ENCODE results near the gene HLX.

HLX gene

GRCh38 chr1:220926146-220926545 lies 46.9 kb downstream of the HLX start:
- H3K27ac Mint-ChIP-seq (ENCODE audit: low read depth): no peak overlapping the region
- no peaks in the 10 kb centered on the region for H3K9me3 Mint-ChIP-seq
- DNase-seq (ENCODE audit: low spot score in 2 of 2) (no peak), ATAC-seq (replicated peaks; ENCODE audit: extremely low read depth, poor library complexity, severe bottlenecking) (no peak)
- H3K4me1 Mint-ChIP-seq: no peaks in the 10 kb centered on the region
- no peaks in the 10 kb centered on the region for H3K36me3 Mint-ChIP-seq (ENCODE audit: insufficient read depth)
- no peak overlapping the region for H3K4me3 Mint-ChIP-seq
- no peaks in the 10 kb centered on the region for H3K27me3 Mint-ChIP-seq

GRCh38 chr1:220927442-220927841 lies 48.2 kb downstream of the HLX start:
- no peaks in the 10 kb centered on the region for H3K36me3 Mint-ChIP-seq (ENCODE audit: insufficient read depth)
- no peak for DNase-seq (ENCODE audit: low spot score in 2 of 2)
- no peak overlapping the region for H3K27ac Mint-ChIP-seq (ENCODE audit: low read depth)
- no peaks in the 10 kb centered on the region for H3K9me3 Mint-ChIP-seq
- no peak overlapping the region for H3K4me3 Mint-ChIP-seq
- H3K4me1 Mint-ChIP-seq: no peaks in the 10 kb centered on the region
- no peak for ATAC-seq (replicated peaks; ENCODE audit: extremely low read depth, poor library complexity, severe bottlenecking)
- no peaks in the 10 kb centered on the region for H3K27me3 Mint-ChIP-seq

GRCh38 chr1:220928320-220928719 lies 49.1 kb downstream of the HLX start:
- Mint-ChIP-seq H3K9me3 (no peaks in the 10 kb centered on the region), H3K27me3 (no peaks in the 10 kb centered on the region), H3K27ac (ENCODE audit: low read depth) (no peak overlapping the region), H3K36me3 (ENCODE audit: insufficient read depth) (no peaks in the 10 kb centered on the region), H3K4me1 (no peaks in the 10 kb centered on the region), H3K4me3 (no peak overlapping the region)
- ATAC-seq (replicated peaks; ENCODE audit: extremely low read depth, poor library complexity, severe bottlenecking): no peak
- DNase-seq (ENCODE audit: low spot score in 2 of 2): no peak

GRCh38 chr1:220928725-220929300 lies 49.6 kb downstream of the HLX start:
- Mint-ChIP-seq H3K27me3 (no peaks in the 10 kb centered on the region), H3K36me3 (ENCODE audit: insufficient read depth) (no peaks in the 10 kb centered on the region), H3K27ac (ENCODE audit: low read depth) (no peak overlapping the region), H3K4me1 (no peaks in the 10 kb centered on the region), H3K9me3 (no peaks in the 10 kb centered on the region), H3K4me3 (no peak overlapping the region)
- ATAC-seq (replicated peaks; ENCODE audit: extremely low read depth, poor library complexity, severe bottlenecking) (no peak), DNase-seq (ENCODE audit: low spot score in 2 of 2) (no peak)

- no peaks in the 10 kb centered on the region for H3K27me3 Mint-ChIP-seq
- DNase-seq (ENCODE audit: low spot score in 2 of 2) (no peak), ATAC-seq (replicated peaks; ENCODE audit: extremely low read depth, poor library complexity, severe bottlenecking) (no peak)
- no peaks in the 10 kb centered on the region for H3K4me1 Mint-ChIP-seq
- no peaks in the 10 kb centered on the region for H3K9me3 Mint-ChIP-seq
- H3K27ac Mint-ChIP-seq (ENCODE audit: low read depth): no peak overlapping the region
- H3K4me3 Mint-ChIP-seq: no peak overlapping the region
- no peaks in the 10 kb centered on the region for H3K36me3 Mint-ChIP-seq (ENCODE audit: insufficient read depth)
Measured at GRCh38 chr1:220929304-220929703, 50.1 kb downstream of the HLX start.

All from central memory CD8-positive, alpha-beta T cell (primary cell).